HG02642 (cell line): Measurements from ENCODE around the gene MRPL55.

ENCODE experiments used
- ATAC-seq: cut with Tn5 transposase; IDR thresholded peaks from one replicate; pipeline ENCODE4 v1.9.1; 2021; ENCODE audit warnings: mild to moderate bottlenecking; ENCODE audit not compliant: unreplicated experiment, poor library complexity

MRPL55 gene

DNA sequence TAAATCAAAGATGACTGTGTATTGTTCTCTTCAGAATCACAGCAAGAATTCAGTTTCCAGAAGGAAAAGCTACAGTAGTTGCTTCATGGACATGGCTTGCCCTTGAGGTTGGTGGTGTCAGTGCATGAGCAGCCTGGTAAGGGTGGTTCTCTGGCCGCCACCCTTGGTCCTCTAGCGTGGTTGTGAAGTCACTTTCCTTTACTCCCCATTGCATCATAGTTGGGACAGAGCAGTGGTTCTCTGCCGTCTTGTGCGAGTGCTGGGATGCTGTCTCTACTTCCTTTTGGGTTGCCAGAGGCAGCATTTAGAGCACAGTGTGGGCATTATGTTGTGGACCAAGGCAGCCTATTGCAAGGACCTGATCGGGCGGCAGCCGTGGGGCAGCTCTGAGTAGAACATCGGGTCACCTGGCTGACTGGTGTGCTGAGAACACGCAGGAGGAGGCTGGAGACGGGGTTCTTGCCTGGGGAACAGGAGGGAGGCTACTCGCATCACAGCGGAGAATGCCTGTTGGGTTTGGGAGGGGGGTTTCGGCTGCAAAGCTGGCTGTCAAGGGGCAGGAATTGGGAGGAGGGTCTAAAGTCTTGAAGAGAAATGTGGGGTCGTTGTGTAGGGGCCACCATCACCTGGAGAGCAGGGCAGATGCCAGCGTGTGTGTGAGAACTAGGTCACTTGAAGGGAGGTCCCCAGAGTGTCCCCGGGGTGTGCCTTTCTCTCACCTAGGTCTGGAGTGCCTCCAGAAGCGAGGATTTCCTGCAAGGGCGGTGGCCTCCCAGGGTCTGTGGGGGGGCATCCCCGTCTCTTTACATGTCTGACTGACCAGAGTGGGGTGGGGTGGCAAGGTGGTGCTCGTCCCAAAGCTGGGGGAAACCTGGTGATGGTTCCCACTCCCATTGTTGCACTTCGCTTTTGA lies 20.3 kb downstream of the MRPL55 start:
- ATAC-seq = no peak

- no peak for ATAC-seq
Observed at GRCh38 chr1:228087771-228088251, 21.3 kb downstream of the MRPL55 start.

- ATAC-seq = no peak
Observed at GRCh38 chr1:228085287-228085951, 23.7 kb downstream of the MRPL55 start.

- ATAC-seq = no peak
Observed at GRCh38 chr1:228084797-228085196, 24.3 kb downstream of the MRPL55 start.

DNA sequence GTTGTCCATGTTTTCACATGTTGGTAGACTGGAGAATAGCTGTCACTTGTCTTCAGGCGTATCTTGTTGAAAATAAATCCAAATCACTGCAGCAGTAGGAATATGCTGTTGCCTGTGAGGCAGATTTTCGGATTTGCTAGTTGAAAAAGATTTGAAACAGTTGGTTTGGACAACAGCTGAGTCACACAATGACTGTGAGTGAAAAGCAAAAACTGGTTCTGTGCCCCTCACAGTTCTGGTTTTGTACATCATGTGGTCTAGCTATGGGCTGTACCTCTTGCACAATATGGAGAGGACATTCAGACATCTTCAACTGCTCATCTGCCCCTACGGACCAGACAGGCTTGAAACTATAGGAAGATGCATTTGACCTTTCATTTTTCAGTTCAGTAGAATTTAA lies 24.8 kb downstream of the MRPL55 start:
- no peak for ATAC-seq

DNA sequence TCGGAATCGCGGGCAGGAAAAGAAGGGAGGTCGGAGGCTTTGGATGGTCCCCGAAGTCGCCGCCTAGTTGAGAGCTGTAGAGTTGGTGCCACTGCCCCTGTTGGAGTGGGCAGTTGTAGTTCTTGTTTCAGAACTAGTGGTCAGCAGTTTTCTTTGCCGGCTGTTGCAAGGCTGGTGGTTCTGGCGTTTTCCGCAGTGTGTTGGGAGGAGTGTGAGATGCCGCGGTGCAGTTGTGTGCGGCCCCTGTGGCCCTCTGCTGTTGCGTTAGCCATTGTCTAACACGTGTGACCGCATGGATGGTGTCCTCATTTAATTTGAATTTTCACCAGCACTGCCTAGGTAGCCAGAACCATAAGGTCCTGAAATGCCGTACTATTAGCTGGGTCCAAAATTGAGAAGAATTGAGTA lies 25.2 kb downstream of the MRPL55 start:
- no peak for ATAC-seq

- peak; percentile 26 for ATAC-seq
Observed at GRCh38 chr1:228082918-228083870, 25.9 kb downstream of the MRPL55 start.

GRCh38 chr1:228082214-228082917 lies 26.7 kb downstream of the MRPL55 start, which contains the start of gene ARF1:
ARF1 (plus strand) TSS chr1:228082708; CDS start chr1:228097115, 14,407 bp downstream.
- peak; percentile 81 for ATAC-seq

GRCh38 chr1:228081578-228082213 lies 27.4 kb downstream of the MRPL55 start:
- peak; percentile 25 for ATAC-seq

DNA sequence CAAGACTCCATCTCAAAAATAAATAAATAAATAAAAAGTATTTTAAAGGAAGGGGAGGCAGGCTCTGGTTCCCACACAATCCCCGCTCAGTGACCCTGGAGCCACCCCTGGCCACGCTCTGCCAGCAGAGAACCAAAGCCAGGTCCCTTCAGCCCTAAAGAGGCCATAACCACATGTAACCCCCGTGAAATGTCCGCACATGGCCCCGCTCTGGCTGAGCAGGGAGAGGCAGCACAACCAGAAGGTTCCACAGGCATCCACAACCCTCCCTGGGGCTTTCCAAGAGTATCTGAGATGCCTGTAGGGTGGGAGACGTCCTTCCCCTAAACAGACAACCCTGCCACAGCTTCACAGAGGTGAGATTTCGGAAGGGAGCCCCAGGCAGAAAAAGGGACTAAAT lies 28.0 kb downstream of the MRPL55 start:
- no peak for ATAC-seq

DNA sequence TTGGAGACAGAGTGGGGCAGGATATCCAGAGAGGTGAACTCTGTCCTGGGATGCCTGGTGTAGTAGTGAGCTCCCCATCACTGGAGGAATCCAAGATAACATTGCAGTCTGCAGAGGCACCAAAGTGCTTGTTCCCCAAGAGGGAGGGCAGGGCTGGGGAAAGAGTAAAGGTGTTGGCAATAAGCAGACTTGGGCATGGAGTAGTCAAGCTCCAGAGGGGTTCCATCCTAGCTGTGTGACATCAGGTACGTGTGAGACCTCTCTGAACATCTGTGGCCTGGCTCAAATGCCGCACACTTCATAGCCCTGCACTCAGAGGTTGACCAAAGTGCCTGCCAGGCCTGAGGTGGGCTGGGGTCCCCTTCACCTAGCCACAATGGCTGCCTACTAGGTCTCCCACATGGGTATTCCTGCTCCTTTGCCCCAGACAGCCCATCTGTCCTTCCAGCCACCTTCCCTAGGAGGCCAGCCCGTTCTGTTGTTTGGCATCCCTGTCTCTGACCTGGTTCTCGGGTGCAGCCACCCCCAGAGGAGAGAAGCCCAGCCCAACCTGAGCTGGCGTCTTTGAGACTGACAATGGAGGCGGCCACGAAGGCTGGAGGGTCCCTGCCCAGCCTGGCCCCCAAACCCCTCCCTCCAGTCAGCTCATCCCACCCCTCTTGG lies 29.4 kb downstream of the MRPL55 start:
- no peak for ATAC-seq

GRCh38 chr1:228079013-228079412 lies 30.1 kb downstream of the MRPL55 start:
- ATAC-seq = no peak

GRCh38 chr1:228077565-228078330 lies 31.4 kb downstream of the MRPL55 start:
- no peak for ATAC-seq

DNA sequence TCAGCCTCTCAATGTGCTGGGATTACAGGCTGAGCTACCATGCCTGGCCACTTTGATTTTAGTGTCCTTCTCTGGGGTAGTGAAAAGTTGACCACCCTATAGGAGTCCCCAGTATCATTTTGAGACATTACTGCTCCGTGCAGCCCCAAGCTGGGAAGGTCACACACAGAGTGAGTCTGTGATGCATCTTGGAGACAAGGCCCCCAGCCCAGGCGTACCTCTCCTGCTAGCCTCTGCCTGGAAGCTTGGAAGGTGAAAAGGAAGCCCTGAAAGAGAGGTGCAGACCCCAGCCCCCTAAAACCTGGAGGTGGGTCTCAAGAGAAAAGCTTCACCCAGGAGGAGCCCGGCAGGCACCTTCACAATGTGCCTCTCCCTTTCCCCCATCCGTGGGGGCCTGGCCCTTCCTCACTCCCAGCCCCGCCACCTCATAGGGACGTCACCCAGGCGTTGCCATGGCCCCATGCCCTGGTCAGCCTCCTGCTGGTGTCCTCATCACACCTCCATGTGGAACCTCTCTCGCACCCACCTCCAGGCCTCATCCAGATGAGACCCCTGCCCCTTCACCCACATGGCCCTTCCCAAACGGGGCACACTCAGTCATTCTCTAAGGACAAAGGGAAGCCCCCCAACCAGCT lies 32.2 kb downstream of the MRPL55 start:
- no peak for ATAC-seq

DNA sequence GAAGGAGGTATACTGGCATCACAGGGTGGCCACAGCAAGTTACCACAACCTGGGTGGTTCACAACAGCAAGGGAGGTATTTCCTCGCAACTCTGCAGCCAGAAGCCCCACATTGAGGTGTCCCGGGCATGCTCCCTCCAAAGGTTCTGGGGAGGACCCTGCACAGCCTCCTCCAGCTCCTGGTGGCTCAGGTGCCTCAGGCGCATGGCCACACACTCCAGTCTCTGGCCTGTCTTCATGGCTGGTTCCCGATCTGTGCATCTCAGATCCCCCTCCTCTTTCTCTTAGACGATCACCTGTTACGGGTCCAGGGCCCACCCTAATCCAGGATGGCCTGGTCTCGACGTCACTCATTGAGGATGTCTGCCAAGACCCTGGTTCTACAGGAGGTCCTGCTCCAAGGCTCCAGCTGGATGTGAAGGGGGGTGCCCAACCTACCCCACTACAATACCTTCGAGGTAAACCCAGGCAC lies 33.3 kb downstream of the MRPL55 start:
- no peak for ATAC-seq

DNA sequence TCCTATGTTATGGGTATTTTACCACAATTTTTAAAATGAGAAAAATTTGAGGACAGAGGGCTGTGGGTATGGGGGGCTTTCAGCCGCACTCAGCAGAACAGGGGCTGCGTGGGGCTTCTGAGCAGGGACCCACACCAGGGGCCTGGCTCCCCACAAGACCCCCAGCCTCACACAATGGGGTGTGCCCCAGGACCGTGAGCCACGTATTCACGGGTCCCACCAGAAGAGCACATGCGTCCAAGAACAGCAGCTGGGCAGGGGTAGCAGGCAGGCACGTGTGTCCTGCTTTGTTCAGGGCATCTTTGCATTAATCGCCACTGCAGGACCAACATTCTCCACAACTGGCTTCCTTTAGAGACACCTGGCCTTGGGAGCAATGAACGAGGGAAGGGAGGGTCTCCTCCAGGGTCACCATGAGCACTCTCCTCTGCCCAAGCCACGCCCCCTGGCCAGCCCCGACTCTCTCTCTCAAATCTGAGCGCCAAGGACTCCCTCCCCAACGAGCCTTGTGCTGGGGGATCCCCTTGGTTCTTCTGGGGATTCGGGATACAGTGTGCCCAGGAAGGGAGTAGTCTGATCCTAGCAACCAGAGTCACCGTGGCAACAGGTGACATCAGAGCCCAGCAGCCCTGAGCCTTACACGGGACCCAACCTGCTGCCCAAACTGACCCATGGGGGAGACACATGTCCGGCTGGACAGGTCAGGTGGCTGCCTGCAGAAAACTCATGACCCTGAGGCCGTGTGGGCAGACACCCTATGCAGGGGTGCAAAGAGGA lies 34.0 kb downstream of the MRPL55 start:
- no peak for ATAC-seq
